HG03135 (cell line): ENCODE data around the gene UCP3.

Experiments
- ATAC-seq: cut with Tn5 transposase; IDR thresholded peaks from one replicate; pipeline ENCODE4 v1.9.1; 2021; ENCODE audit warnings: mild to moderate bottlenecking, moderate library complexity; ENCODE audit not compliant: unreplicated experiment

UCP3 gene

GRCh38 chr11:73978576-73979086, 30.3 kb downstream of the UCP3 start:
- ATAC-seq: no peak

DNA sequence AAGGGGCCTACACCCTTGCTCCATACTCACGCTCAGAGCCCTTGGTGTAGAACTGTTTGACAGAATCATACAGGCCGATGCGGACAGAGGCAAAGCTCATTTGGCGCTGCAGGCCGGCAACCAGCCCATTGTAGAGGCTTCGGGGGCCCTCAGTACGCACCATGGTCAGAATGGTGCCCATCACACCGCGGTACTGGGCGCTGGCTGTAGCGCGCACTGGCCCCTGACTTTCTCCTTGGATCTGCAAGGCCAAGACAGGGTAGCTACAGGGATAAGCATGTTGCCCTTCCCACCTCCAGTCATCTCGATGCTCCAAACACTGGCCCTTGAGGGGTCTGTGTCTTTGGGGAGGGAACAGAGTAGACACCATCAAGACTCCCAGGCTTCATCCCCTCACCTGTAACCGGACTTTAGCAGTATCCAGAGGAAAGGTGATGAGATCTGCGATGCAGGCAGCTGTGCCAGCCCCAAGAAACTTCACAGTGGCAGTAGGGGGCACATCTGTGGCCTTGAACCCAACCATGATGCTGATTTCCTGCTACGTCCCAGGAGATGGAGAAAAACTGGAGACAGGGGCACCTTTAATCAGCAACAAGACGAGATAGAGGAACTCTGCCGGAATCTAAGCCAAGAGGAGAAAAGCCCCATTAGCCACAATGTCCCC, 30.9 kb downstream of the UCP3 start:
- no peak for ATAC-seq

GRCh38 chr11:73976451-73977151, 32.3 kb downstream of the UCP3 start:
- ATAC-seq: no peak

- ATAC-seq: no peak
These were observed 33.5 kb downstream of the UCP3 start for GRCh38 chr11:73975479-73975757.

DNA sequence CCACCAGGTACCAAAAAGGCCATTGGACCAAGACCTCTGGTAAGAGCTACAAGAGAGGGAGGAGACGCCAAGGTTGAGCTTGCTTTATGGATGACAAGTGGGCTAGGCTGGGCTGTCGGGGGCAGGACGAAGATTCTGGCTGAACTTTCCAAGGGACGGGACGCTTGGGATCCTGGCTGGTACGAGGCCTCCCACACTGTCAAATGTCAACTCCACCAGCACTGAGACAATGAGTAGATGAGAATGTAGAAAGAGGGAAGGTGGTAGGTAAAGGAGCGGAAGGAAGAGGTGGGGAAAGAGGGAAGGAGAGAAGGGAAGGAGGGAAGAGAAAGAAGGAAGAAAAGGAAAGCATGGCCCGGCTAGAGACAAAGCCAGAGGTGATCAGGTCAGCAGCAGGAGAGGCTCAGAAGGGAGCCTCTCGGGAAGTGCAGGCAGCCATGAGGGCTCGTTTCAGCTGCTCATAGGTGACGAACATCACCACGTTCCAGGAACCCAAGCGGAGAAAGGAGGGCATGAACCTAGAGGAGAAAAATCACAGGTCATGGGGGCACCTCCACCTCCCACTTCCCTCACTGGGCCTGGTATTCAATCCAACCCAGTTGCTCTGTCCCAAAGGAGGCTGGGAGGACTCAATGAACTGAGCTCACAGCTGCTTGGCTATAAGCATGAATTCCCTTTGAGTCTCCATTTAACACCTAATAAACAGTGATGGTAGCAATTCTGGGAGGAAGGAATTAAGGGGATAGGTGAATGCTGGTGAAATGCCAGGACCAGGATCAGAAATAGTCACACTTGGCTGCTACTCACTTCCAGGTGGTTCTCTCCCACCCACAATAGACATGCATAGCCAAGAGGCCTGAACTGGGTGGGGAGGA, 34.0 kb downstream of the UCP3 start:
- ATAC-seq: no peak

- no peak for ATAC-seq
These were observed 36.0 kb downstream of the UCP3 start for GRCh38 chr11:73972620-73973449.

- no peak for ATAC-seq
These were observed 36.7 kb downstream of the UCP3 start for GRCh38 chr11:73972187-73972586.

DNA sequence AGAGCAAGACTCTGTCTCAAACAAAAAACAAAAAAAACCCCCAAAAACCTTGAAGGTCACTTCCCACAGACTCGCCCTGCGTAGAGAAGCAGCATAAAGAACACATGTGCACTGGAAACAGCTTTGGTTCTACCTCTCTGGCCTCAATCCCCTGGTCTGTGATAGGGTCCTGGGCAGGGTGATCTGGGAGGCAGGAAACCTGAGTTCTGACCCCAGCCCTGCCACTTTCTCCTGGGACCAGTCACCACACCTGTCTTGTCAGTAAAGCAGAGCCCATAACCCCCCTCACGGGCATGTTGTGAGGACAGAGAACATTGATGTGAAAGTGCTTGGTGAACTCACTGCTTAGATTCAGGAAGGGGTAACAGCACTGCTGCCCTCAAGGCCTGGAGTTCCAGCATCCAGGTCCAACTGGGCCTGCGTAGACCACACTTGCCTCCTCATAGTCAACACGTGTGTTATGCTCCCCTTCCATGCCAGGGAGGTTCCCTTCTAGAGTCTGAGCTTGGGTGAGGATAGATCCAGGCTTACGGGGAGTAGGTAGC, 37.6 kb downstream of the UCP3 start:
- ATAC-seq: no peak

DNA sequence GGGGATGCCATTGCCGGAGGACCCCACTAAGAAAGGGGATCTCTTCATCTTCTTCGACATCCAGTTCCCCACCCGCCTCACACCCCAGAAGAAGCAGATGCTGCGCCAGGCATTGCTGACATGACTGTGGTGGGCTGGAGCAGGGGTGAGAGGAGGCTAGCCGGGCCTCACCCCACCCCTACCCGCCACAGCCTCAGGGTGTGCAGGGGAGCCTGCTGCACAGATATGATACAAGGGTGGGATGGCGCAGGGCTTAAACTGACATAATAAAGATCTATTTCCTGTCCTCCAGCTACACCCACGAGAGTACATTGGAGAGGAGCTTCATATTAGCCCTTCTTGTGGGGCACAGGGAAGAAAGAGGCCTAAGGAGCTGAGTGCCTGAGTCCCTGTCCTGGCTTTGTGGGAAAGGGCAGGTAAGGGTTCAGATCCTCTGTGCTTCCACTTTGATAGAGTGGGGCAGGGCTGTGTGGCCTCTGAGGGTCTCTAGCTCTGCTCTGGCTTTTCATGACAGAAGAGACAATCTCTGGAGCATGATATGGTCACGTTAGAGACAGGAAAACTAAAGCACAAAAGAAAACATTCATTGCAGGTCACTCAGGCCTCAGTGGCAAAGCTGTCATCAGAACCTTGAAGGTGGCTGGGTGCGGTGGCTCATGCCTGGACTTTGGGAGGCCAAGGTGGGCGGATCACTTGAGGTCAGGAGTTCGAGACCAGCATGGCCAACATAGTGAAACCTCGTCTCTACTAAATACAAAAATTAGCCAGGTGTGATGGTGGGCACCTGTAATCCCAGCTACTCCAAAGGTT, 38.7 kb downstream of the UCP3 start:
- no peak for ATAC-seq

GRCh38 chr11:73969091-73969490, 39.8 kb downstream of the UCP3 start:
- ATAC-seq: no peak

DNA sequence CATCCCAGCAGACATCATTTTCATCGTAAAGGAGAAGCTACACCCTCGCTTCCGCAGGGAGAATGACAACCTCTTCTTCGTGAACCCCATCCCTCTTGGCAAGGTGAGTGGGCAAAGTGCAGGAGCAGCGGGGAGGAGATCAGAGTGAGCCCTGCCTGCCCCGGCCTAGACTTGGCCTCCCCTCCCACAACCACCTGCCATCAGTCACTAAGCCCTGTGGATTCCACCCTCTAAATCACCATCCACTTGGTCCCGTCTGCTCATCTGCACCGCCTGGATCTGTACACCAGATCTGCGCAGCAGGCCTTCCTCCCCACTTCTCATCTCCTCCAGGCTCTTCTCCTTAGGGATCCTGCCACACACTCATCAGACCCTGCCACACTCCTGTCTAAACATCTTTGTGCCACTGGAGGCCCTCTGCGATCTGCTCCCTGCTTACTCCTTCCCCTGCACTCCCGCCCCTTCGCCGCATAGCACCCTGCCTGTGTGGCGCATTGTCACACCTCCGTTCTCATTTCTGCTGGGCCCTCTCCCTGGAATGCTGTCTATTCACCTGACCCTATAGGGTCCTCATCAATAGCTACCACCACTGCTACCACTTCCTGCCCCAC, 40.4 kb downstream of the UCP3 start:
- ATAC-seq: no peak

DNA sequence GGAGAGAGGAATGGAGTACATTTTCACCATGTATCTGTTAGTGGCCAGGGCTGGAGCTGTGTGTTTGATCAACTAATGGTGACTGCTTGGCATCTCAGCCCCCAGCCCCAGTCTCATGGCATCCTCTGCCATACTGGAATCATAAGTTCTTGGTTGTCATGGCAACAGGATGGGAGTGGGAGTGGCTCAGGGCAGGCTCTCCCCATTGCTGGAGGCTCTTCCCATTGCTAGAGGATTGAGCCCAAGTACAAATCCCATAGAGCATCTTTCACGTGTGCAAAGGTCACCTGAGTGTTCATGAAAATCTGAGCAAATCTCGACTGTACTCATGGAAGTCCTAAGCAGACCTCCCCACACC, 43.1 kb downstream of the UCP3 start:
- ATAC-seq: no peak

DNA sequence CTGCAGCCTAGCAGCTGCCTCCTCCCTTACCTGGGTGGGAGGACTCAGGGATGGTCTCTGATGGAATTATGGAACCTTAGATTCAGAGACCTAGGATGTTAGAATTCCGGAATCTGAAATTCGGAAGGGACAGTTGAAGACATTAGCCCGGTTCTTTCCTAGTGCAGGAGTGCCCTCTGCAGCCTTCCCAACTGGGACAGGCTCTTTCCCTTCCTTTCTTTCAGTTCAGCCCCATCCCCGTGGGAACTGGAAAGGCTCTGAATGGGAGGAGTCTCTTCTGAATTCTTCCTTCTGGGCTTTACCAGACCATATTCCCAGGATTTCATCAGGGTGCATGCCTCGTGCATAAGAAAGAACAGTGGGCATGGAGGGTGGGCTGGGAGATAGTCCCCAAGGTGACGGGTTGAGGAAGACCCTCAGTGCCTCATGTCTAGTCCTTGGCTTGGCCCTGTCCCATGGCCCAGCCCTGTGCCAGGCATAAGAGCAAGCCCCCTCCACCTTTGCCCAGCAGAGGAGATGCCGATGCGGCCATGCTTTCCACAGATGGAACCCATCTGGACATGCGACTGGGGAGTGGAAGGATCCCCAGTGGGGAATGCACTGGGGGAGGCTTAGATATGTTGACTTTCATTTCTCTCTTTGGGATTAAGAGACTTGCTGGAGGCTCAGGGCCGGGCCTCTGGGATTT, 43.7 kb downstream of the UCP3 start:
- no peak for ATAC-seq

DNA sequence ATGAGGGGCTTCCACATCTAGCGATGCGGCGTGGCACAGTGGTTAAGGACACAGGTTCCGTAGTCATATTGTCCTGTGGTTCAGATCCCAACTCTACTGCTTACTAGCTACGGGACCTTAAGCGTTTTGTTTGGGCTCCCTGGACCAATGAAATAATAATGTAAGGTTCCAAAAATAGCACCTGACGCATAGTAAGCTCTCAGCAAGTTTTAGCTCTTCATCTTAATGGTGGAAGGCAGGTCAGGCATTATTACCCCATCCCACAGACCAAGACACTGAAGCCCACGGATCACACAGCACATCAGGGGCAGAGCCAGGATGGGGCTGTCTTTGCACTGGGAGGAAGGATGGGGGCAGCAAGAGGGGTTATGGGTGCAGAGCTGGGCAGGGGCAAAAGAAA, 45.0 kb downstream of the UCP3 start:
- ATAC-seq: no peak

DNA sequence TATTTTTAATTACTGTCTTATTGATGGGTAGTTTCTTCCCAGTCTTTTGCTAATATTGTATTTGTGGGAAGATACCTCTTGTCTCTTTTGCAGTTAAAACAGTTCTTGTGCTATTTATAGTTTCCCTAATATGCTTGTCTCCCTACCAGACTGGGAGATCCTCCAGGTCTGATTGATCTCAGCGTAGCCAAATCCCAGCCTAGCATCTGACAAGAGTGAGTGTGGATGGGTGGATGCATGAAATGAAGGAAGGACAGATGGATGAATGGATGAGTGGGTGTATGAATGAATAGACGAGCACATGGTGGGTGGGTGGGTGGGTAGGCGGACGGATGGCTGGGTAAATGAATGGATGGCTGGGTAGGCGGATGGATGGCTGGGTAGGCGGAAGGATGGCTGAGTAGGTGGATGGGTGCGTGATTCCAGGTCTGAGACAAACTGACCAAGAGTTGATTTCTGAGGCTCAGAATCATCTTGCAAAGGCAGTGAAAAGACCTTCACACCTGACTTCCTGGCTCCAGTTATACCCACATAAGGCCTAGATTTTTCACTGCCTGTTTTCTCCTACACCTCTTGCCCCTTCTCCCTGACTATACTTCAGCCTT, 46.7 kb downstream of the UCP3 start:
- ATAC-seq: no peak

GRCh38 chr11:73961321-73961720, 47.6 kb downstream of the UCP3 start:
- ATAC-seq: no peak

DNA sequence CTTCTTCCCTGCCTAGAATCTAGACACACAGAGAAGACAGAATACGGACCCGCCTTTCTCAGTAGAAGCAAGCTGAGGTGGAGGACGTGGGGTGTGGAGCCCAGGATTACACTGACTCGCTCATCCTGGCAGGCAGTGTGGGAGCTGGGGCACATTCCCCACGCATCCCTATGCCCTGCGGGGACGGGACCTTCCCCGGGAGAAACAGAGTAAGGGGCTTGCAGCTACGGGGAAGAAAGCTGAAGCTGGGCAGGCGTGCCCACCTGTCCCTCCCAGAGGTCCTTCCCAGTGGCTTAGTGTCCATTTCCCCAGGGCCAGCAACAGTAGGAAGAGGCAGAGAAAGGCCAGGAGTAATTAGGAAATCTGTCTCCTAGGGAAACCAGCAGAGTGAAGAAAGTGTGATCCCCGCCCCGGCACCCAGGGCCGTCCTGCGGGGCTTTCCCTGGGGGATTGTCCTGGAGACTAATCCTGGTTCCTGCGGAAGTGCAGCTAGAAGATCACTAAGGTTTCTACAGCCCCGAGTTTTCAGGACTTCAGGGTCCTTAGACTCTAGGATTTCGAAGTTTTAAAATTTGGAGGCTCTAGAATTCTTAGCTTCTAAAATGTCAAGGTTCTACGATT, 50.3 kb downstream of the UCP3 start:
- no peak for ATAC-seq
